ENCODE data around the gene CPS1. TPM values are rescaled to one million over a fixed set of nuclear protein-coding genes. Genes with fewer than 3 reads are reported as not detected.

The CPS1 gene
- total and polyA plus RNA-seq, 2 of the 8 experiments (the other 6 are each of a cell fraction or from before 2014, with no cell fraction given): 7.9 to 15.7 TPM

DNA sequence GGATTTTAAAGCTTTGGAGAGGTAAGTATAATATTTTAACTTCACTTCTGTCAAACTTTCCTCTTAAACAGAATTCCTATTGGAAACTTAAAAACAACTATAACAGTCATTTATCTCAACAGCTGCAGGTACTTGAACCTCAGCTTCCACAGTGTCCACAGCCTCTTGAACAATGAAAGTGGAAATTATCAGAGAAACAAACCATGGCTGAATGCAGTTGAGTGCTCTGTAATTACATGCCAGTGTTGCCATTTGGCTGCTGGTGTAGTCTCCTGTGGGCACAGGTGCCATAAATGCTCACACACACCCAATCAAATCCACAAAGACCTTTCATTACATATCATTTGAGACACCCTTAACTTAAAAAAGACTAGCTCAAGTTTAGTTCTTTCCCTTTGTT is 125.1 kb downstream of the CPS1 start:
- FAIRE-seq (no peak), DNase-seq (ENCODE audit: low read depth in 1 of 2, low spot score in 2 of 2) (no peak)
- no peaks in the 10 kb centered on the region for H4K20me1 ChIP-seq (replicated peaks in 1 of 2; ENCODE audit: control insufficient read depth in 1 of 2, insufficient read depth in 2 of 2, low read length in 2 of 2)
- ChIA-PET CTCF (ENCODE audit: partially characterized antibody) (interaction anchor here (0.6 to 1.8 kb wide), 2 partner anchors 9 to 36 kb away, joined by 3 to 8 read pairs; no protein-coding TSS in a partner anchor), POLR2A (ENCODE audit: partially characterized antibody) (no interaction called here)
- TF ChIP-seq, protein P1, sequence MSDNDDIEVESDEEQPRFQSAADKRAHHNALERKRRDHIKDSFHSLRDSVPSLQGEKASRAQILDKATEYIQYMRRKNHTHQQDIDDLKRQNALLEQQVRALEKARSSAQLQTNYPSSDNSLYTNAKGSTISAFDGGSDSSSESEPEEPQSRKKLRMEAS (IDR thresholded peaks at IDR 0.05): no peak
- no peak overlapping the region for H2BK5ac ChIP-seq (ENCODE audit: low read depth, low read length)
- no peak overlapping the region for H2AFZ ChIP-seq (ENCODE audit: low read length)
- no peak overlapping the region for H3K23ac ChIP-seq (ENCODE audit: insufficient read length)
- no peaks in the 10 kb centered on the region for H3K36me3 ChIP-seq (ENCODE audit: control insufficient read depth in 2 of 4, insufficient read depth in 4 of 4, low read length in 3 of 4)
- no peaks in the 10 kb centered on the region for H3K79me1 ChIP-seq (ENCODE audit: low read depth, low read length)
- H4K5ac ChIP-seq (ENCODE audit: insufficient read length, low read depth, low read length): no peak overlapping the region
- no peak overlapping the region for H4K8ac ChIP-seq (ENCODE audit: extremely low read depth, insufficient read depth, low read length)
- no peak overlapping the region for H3K27ac ChIP-seq (ENCODE audit: low read depth, low read length)
- H4K91ac ChIP-seq (replicated peaks; ENCODE audit: insufficient read length, low read length): no peak overlapping the region
- H3K4me1 ChIP-seq (replicated peaks in 1 of 4; ENCODE audit: control insufficient read depth in 3 of 4, insufficient read depth in 4 of 4, low read length in 3 of 4): no peaks in the 10 kb centered on the region; a peak in 1 of 7 replicates
- no peak overlapping the region for H3K14ac ChIP-seq (ENCODE audit: insufficient read length)
- H3K23me2 ChIP-seq (ENCODE audit: low read depth, low read length): no peaks in the 10 kb centered on the region; the same call in 1 of the 2 replicates
- no peak overlapping the region for H2AK5ac ChIP-seq (ENCODE audit: low read depth, low read length)
- no peak overlapping the region for H2BK15ac ChIP-seq (ENCODE audit: low read length)
- H3K18ac ChIP-seq (ENCODE audit: extremely low read depth, low read length): no peak overlapping the region
- no peak overlapping the region for H3K4me2 ChIP-seq (ENCODE audit: insufficient read depth in 1 of 2, low read depth in 2 of 2, low read length in 2 of 2)
- H3K4me3 ChIP-seq (ENCODE audit: extremely low read depth in 1 of 4, insufficient read depth in 2 of 4, low read depth in 3 of 4, low read length in 4 of 4): no peak overlapping the region
- H3K79me2 ChIP-seq (ENCODE audit: control insufficient read depth in 1 of 2, insufficient read depth in 2 of 2, low read length in 2 of 2): no peaks in the 10 kb centered on the region
- no peak overlapping the region for H2BK120ac ChIP-seq (replicated peaks; ENCODE audit: low read depth, low read length)
- no peaks in the 10 kb centered on the region for H3K27me3 ChIP-seq (replicated peaks in 1 of 4; ENCODE audit: control insufficient read depth in 3 of 4, extremely low read depth in 1 of 4, insufficient read depth in 3 of 4, low read length in 3 of 4)
- no peaks in the 10 kb centered on the region for H3K9me3 ChIP-seq (ENCODE audit: insufficient read depth in 2 of 2, low read depth in 1 of 2, low read length in 1 of 2)
- H2BK12ac ChIP-seq (ENCODE audit: low read depth, low read length): no peak overlapping the region
- no peak overlapping the region for H2BK20ac ChIP-seq (ENCODE audit: low read length)
- no peak overlapping the region for H3K4ac ChIP-seq (replicated peaks; ENCODE audit: insufficient read length, low read depth, low read length)
- no peak overlapping the region for H3K56ac ChIP-seq (replicated peaks; ENCODE audit: insufficient read length, low read depth, low read length)
- H3K9ac ChIP-seq (replicated peaks in 1 of 4; ENCODE audit: extremely low read depth in 1 of 4, low read depth in 3 of 4, low read length in 3 of 4): no peak overlapping the region
